ENCODE results near the gene ST3GAL3. TPM values are rescaled to one million over a fixed set of nuclear protein-coding genes. Genes with fewer than 3 reads are reported as not detected.

ST3GAL3 gene
- total RNA-seq, 1 experiment from 2014 or later, result 8.3 TPM

DNA sequence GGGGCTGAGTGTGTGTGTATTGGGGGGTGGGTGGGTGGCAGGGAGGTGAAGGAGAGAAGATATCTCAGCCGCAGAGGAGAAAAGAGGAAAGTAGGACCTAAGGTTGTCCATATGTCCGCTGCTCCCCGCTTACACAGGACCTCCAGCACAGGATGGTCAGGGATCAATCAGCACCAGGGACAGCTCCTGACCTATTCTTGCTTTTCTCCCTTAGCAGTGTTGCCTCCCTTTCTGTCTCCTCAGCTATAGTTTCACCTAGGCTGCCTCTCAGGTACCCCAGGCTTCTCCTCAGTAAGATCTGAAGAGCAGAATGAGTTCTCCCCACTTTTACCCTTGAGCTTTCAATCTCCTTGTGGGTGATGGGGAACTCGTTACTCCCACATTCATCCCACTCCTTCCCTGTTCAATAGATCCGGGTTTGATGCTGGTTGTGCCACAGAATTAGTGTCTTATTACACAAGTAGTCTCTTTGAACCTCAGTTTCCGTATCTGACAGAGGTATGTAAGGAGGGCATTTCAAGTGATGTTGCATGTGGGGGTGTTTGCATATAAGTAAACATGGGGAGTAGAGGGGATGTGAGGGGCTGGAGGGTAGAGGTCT is 261.1 kb downstream of the ST3GAL3 start:
- Histone ChIP-seq H2AFZ (ENCODE audit: low read length) (no peak overlapping the region), H3K79me2 (ENCODE audit: insufficient read depth, low read length) (no peaks in the 10 kb centered on the region; the same call in 1 of the 2 replicates), H2BK12ac (ENCODE audit: insufficient read length, low read depth, low read length) (no peak overlapping the region), H3K79me1 (ENCODE audit: insufficient read depth, low read depth, low read length, poor library complexity, severe bottlenecking) (peaks cover 3% of the 10 kb centered on the region), H3K14ac (ENCODE audit: insufficient read depth, low read length) (no peak overlapping the region), H3K9ac (ENCODE audit: extremely low read depth, insufficient read length, low read length) (no peak overlapping the region), H3T11ph (ENCODE audit: low read length) (no peak overlapping the region), H3K4ac (ENCODE audit: low read depth, low read length) (no peak overlapping the region), H3K27me3 (ENCODE audit: insufficient read depth, low read length) (no peaks in the 10 kb centered on the region), H2AK5ac (ENCODE audit: insufficient read length, low read length) (no peak overlapping the region), H3K4me2 (ENCODE audit: insufficient read depth, insufficient read length, low read length) (no peak overlapping the region), H3K23ac (ENCODE audit: insufficient read length, low read depth, low read length) (no peak overlapping the region), H2BK120ac (ENCODE audit: low read depth, low read length, poor library complexity, severe bottlenecking) (no peak overlapping the region), H4K91ac (ENCODE audit: insufficient read length, low read depth, low read length) (no peak overlapping the region), H3K27ac (ENCODE audit: insufficient read length, low read depth, low read length) (no peak overlapping the region), H2BK15ac (ENCODE audit: low read depth, low read length) (no peak overlapping the region), H3K56ac (ENCODE audit: insufficient read length, low read depth, low read length) (no peak overlapping the region), H3K9me3 (ENCODE audit: control insufficient read depth, low read depth, low read length) (no peaks in the 10 kb centered on the region), H4K8ac (replicated peaks; ENCODE audit: insufficient read length, low read depth, low read length) (no peak overlapping the region), H3K4me1 (ENCODE audit: insufficient read depth, low read length) (no peaks in the 10 kb centered on the region; the same call in 1 of the 2 replicates), H2BK20ac (ENCODE audit: low read depth, low read length, poor library complexity, severe bottlenecking) (no peak overlapping the region), H4K5ac (ENCODE audit: insufficient read length, low read depth, low read length) (no peak overlapping the region), H2BK5ac (ENCODE audit: insufficient read length, low read length) (no peak overlapping the region), H3K23me2 (ENCODE audit: insufficient read length, low read depth, low read length, poor library complexity, severe bottlenecking) (peaks cover 5% of the 10 kb centered on the region), H3K18ac (ENCODE audit: insufficient read length, low read depth, low read length) (no peak overlapping the region), H4K20me1 (ENCODE audit: control insufficient read depth, insufficient read depth, insufficient read length) (no peaks in the 10 kb centered on the region)
- Mint-ChIP-seq H3K36me3 (ENCODE audit: insufficient read depth in 1 of 3, low read depth in 3 of 3) (peaks cover 10 to 26% (median 14%) of the 10 kb centered on the region in 3 experiments; a peak in 6 of 7 replicates), H3K4me1 (peaks cover 8 to 11% of the 10 kb centered on the region in 2 experiments), H3K9me3 (no peaks in the 10 kb centered on the region), H3K27me3 (ENCODE audit: low read depth) (peaks cover 1% of the 10 kb centered on the region), H3K4me3 (peak overlapping the region in 1 of 2 experiments; percentile 60; a peak in 2 of 5 replicates), H3K27ac (no peak overlapping the region)
- no CpG with 5 or more reads among the region's 6 CpGs for WGBS (ENCODE audit: extremely low coverage, insufficient read length, low lambda C conversion rate)
- DNase-seq, result peak; percentile 67
- TF ChIP-seq, protein P1, sequence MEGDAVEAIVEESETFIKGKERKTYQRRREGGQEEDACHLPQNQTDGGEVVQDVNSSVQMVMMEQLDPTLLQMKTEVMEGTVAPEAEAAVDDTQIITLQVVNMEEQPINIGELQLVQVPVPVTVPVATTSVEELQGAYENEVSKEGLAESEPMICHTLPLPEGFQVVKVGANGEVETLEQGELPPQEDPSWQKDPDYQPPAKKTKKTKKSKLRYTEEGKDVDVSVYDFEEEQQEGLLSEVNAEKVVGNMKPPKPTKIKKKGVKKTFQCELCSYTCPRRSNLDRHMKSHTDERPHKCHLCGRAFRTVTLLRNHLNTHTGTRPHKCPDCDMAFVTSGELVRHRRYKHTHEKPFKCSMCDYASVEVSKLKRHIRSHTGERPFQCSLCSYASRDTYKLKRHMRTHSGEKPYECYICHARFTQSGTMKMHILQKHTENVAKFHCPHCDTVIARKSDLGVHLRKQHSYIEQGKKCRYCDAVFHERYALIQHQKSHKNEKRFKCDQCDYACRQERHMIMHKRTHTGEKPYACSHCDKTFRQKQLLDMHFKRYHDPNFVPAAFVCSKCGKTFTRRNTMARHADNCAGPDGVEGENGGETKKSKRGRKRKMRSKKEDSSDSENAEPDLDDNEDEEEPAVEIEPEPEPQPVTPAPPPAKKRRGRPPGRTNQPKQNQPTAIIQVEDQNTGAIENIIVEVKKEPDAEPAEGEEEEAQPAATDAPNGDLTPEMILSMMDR (conservative IDR thresholded peaks at IDR 0.05), result no peak
